ENCODE measurements around the gene NAXE. TPM values are rescaled to one million over a fixed set of nuclear protein-coding genes. Genes with fewer than 3 reads are reported as not detected.
"Not testable (repeated sequence)": the region's sequence is repeated elsewhere in the genome, so short reads cannot be mapped to it uniquely, and the experiment has no call there.

NAXE gene
- total RNA-seq, 3 donors from 2014 or later: 70.8 to 94.4 (median 86.5) TPM

GRCh38 chr1:156625436-156626078 is 34.0 kb downstream of the NAXE start:
- peak; percentile 55 for TF ChIP-seq CTCF (IDR thresholded peaks at IDR 0.05)
- peak; percentile 61 for ATAC-seq
- Histone ChIP-seq H3K9me3 (no peaks in the 10 kb centered on the region), H3K36me3 (ENCODE audit: low read depth) (no peaks in the 10 kb centered on the region), H3K4me1 (ENCODE audit: low read depth) (peaks cover 22% of the 10 kb centered on the region), H3K4me3 (no peak overlapping the region)
- DNase-seq: peak in 2 of 3 donors; percentile 59 to 71
- intact Hi-C loops (cut with DNase I, micrococcal nuclease): loop anchor here in 1 of 2 donors (2.0 kb wide), 1 partner anchor 31 kb away; no protein-coding TSS in a partner anchor

GRCh38 chr1:156626079-156626438 is 34.5 kb downstream of the NAXE start:
- TF ChIP-seq CTCF (IDR thresholded peaks at IDR 0.05): no peak
- Histone ChIP-seq H3K36me3 (ENCODE audit: low read depth) (no peaks in the 10 kb centered on the region), H3K9me3 (no peaks in the 10 kb centered on the region), H3K4me1 (ENCODE audit: low read depth) (peaks cover 22% of the 10 kb centered on the region), H3K4me3 (no peak overlapping the region)
- DNase-seq: no peak
- no peak for ATAC-seq
- intact Hi-C loops (cut with DNase I, micrococcal nuclease): loop anchor here in 1 of 2 donors (2.0 kb wide), 1 partner anchor 31 kb away; no protein-coding TSS in a partner anchor

GRCh38 chr1:156627313-156627880 is 35.8 kb downstream of the NAXE start:
- peak in 1 of 3 donors; percentile 69 for DNase-seq
- peak; percentile 39 for ATAC-seq
- intact Hi-C loops (cut with DNase I, micrococcal nuclease): loop anchor here in 1 of 2 donors (2.0 kb wide), 1 partner anchor 29 kb away; no protein-coding TSS in a partner anchor
- peak; percentile 48 for TF ChIP-seq CTCF (IDR thresholded peaks at IDR 0.05)
- Histone ChIP-seq H3K4me3 (no peak overlapping the region), H3K36me3 (ENCODE audit: low read depth) (no peaks in the 10 kb centered on the region), H3K9me3 (no peaks in the 10 kb centered on the region), H3K4me1 (ENCODE audit: low read depth) (peaks cover 22% of the 10 kb centered on the region)

GRCh38 chr1:156629823-156630449 is 38.4 kb downstream of the NAXE start:
- TF ChIP-seq CTCF (IDR thresholded peaks at IDR 0.05): no peak

GRCh38 chr1:156631152-156631551 is 39.6 kb downstream of the NAXE start:
- not testable (repeated sequence) for H3K36me3 ChIP-seq (ENCODE audit: low read depth); H3K4me1 ChIP-seq (ENCODE audit: low read depth); H3K9me3 ChIP-seq; ATAC-seq; DNase-seq; H3K4me3 ChIP-seq
- intact Hi-C loops (cut with DNase I, micrococcal nuclease): loop anchor here in 1 of 2 donors (2.0 kb wide), 1 partner anchor 24 kb away; no protein-coding TSS in a partner anchor

More at GRCh38 chr1:156629823-156630449, 38.4 kb downstream of the NAXE start:
- Histone ChIP-seq H3K4me3 (no peak overlapping the region), H3K4me1 (ENCODE audit: low read depth) (peaks cover 10% of the 10 kb centered on the region), H3K9me3 (no peaks in the 10 kb centered on the region), H3K36me3 (ENCODE audit: low read depth) (no peaks in the 10 kb centered on the region)
- DNase-seq: no peak
- ATAC-seq: no peak
- intact Hi-C loops (cut with DNase I, micrococcal nuclease): loop anchor here in 1 of 2 donors (2.0 kb wide), 1 partner anchor 25 kb away; no protein-coding TSS in a partner anchor

GRCh38 chr1:156632355-156632754 is 40.8 kb downstream of the NAXE start:
- Histone ChIP-seq H3K9me3 (no peaks in the 10 kb centered on the region), H3K4me1 (ENCODE audit: low read depth) (no peaks in the 10 kb centered on the region), H3K4me3 (no peak overlapping the region), H3K36me3 (ENCODE audit: low read depth) (no peaks in the 10 kb centered on the region)
- ATAC-seq (no peak), DNase-seq (no peak)
- TF ChIP-seq CTCF (IDR thresholded peaks at IDR 0.05): no peak
- intact Hi-C loops (cut with DNase I, micrococcal nuclease): no loop called here
